ENCODE data around the gene TMEM192.
"Not testable (repeated sequence)": the region's sequence is repeated elsewhere in the genome, so short reads cannot be mapped to it uniquely, and the experiment has no call there.

The TMEM192 gene

DNA sequence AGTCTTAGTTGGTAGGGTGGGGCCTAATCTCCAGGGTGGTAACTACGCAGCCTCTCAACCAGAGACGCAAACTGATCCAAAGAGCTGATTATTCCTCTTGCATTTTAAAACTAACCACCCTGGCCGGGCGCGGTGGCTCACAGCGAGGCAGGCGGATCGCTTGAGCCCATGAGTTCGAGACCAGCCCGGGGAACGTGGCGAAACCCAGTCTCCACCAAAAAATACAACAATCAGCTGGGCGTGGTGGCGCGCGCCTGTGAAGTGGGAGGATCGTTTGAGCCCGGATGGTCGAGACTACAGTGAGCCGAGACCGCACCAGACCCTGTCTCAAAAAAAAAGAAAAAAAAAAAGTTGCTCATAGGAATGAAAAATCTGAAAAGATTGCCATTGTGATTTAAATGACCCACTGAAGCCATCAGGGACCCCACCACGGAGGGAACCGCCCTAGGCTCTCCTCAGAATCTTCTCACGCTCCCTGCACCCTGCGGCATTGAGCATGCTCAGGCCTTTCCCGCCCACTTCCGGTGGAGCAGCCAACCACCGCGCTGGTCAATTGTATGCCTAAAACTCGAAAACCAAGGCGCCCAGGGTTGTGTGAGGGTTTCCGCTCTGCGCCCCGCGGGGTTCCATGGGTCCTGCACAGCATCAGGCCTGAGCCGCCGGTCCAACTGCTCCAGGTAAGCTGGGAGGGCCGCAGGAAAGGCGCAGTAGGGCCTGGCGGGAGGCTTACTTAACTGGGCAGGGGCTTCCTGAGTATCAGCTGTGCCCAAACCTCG is 81.0 kb downstream of the TMEM192 start, which contains the start of gene TRIM60:
TRIM60 (plus strand) TSS at position 564 of the 776 bp plus-strand sequence. CDS start 8,074 bp downstream, outside the sequence.
- TF ChIP-seq, protein P1, sequence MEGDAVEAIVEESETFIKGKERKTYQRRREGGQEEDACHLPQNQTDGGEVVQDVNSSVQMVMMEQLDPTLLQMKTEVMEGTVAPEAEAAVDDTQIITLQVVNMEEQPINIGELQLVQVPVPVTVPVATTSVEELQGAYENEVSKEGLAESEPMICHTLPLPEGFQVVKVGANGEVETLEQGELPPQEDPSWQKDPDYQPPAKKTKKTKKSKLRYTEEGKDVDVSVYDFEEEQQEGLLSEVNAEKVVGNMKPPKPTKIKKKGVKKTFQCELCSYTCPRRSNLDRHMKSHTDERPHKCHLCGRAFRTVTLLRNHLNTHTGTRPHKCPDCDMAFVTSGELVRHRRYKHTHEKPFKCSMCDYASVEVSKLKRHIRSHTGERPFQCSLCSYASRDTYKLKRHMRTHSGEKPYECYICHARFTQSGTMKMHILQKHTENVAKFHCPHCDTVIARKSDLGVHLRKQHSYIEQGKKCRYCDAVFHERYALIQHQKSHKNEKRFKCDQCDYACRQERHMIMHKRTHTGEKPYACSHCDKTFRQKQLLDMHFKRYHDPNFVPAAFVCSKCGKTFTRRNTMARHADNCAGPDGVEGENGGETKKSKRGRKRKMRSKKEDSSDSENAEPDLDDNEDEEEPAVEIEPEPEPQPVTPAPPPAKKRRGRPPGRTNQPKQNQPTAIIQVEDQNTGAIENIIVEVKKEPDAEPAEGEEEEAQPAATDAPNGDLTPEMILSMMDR (IDR thresholded peaks at IDR 0.05; ENCODE audit: extremely low read depth, missing control alignments), result no peak
- DNase-seq (ENCODE audit: low spot score), result no peak

DNA sequence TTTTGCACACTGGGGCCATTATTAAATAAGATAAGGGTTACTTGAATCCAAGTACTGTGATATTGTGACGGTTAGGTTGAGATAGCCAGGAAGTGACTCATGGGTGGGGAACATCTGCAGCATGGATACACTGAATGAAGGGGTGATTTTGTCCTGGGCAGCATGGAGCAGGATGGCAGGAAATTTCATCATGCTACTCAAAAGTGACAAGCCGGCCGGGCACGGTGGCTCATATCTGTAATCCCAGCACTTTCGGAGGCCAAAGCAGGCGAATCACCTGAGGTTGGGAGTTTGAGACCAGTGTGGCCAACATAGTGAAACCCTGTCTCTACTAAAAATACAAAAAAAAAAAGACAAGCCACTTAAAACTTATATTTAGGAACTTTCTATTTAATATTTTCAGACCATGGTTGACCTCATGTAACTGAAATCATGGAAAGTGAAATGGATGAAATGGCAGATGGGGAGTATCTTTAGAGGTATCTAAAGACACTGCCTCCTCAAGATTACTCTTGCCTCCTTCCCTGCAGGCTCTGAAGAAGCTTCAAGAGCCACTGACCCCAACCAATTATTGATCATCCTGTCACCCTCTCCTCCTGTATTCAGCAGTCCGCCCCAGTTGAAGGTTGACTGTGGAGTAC is 84.8 kb downstream of the TMEM192 start:
- DNase-seq (ENCODE audit: low spot score), result no peak
- TF ChIP-seq, protein P1 (IDR thresholded peaks at IDR 0.05; ENCODE audit: extremely low read depth, missing control alignments), result no peak

DNA sequence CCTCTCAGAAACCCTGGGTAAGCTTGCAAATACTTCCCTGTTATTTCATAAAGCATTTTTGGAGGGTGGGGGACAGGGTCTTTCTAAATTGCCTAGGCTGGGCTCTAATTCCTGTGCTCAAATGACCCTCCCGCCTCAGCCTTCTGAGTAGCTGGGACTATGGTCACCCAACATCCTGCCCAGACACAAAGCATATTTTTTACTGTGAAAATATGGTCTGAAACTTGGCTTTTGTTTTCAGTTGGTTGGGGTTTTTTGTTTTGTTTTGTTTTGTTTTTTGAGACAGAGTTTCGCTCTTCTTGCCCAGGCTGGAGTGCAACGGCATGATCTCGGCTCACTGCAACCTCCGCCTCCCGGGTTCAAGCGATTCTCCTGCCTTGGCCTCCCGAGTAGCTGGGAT is 86.9 kb downstream of the TMEM192 start:
- not testable (repeated sequence) for DNase-seq (ENCODE audit: low spot score)
